Activated gamma-delta T cell (primary cell): Measurements from ENCODE around the gene GALC.

Source experiments
- DNase-seq: peaks from one replicate; lab custom pipeline; 2025; lab: John Stamatoyannopoulos, UW

Gene GALC

DNA sequence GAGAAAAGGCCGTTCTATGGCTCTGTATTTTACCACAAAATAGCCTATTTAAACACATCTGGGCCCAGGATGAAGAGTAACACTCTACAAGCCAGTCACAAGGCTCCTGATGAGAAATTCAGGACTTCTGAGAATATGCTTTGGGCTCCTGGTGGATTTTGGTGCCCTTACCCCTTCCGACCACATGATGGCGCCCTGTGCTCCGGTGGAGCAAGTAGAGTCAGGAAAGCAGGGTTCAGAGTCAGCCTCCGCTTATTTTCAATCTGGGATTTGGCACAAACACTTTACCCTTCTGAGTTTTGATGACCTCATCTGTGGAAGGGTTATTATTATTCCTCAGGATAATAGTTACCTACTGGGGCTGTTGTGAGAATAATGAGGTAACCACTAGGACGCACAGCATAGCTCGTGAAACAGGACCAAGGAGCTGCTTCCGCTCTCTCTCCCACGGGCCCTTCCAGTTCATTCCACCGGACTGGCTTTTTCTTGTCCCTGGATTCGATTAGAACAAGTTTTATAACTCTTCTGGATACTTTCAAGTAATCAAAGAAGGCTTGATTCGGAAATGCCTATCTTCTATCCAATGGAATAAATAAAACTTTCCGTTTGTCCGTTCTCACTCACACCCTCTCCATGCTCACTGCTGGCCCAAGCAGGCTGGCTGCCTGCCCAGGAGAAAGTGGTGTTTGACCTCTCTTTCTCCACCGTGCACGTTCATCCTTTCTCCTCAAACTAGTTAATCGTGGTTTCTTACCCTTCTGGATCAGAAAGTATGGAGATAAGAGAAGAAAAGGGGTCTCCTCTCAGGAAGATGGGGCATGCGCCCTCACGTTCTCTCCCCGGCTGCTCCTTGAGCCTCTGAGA lies 104.6 kb downstream of the GALC start:
- DNase-seq: no peak

DNA sequence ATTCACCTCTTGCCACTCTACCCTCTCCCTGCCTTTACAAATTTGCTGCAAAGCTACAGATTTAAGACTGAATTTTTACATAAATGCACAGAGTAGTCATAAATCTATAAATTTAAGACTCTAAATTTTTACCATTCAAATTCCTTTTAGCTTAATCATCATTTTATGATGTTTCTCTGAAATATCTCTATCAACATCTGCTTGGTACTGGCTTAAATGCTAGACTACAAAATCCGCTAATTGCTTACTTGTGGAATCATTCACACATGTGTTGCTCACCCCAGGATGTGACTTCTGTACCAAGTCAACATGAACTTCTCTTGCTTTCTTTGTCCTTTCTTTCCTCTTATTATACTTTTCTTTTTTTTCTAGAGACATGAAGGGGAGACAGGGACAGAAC lies 109.2 kb downstream of the GALC start:
- no peak for DNase-seq
